Neural crest cell (in vitro differentiated cells): ENCODE measurements around the gene DDX39B. TPM values are rescaled to one million over a fixed set of nuclear protein-coding genes. Genes with fewer than 3 reads are reported as not detected.
"Not testable (repeated sequence)": the region's sequence is repeated elsewhere in the genome, so short reads cannot be mapped to it uniquely, and the experiment has no call there.

ENCODE experiments used
- DNase-seq: peaks from one replicate; pipeline ENCODE4 v3.0.0; 2021; ENCODE audit warnings: low read depth, mixed read lengths, low spot score
- H3K27ac Mint-ChIP-seq: one replicate; pipeline ENCODE4 v1.8.0; 2021; ENCODE audit warnings: mild to moderate bottlenecking, mixed read lengths; ENCODE audit not compliant: unreplicated experiment
- H3K27me3 Mint-ChIP-seq: 2 replicates; pipeline ENCODE4 v1.8.0; 2021; ENCODE audit warnings: low read depth, mild to moderate bottlenecking, mixed read lengths
- H3K36me3 Mint-ChIP-seq: 2 replicates; pipeline ENCODE4 v1.8.0; 2021; ENCODE audit warnings: low read depth, mild to moderate bottlenecking, mixed read lengths
- H3K4me1 Mint-ChIP-seq: 2 replicates; pipeline ENCODE4 v1.8.0; 2021; ENCODE audit warnings: mixed read lengths
- H3K4me3 Mint-ChIP-seq: one replicate; pipeline ENCODE4 v1.8.0; 2021; ENCODE audit warnings: mild to moderate bottlenecking, mixed read lengths
- H3K9me3 Mint-ChIP-seq: 2 replicates; pipeline ENCODE4 v1.8.0; 2021; ENCODE audit warnings: mixed read lengths
- CTCF ChIP-seq: fragments of 200-600 bp; sonication (generic); conservative IDR thresholded peaks from 2 replicates; pipeline ENCODE4 v1.5.0; 2021; ENCODE audit warnings: antibody characterized with exemption, mild to moderate bottlenecking
- total RNA-seq: library from RNA; stranded (reverse); gene quantifications from 2 replicates; pipeline ENCODE4 v1.2.1, GENCODE V29; 2021

DDX39B gene
- total RNA-seq, 1 donor from 2014 or later, result 881 TPM

GRCh38 chr6:31525932-31526591 lies 15.7 kb downstream of the DDX39B start:
- Mint-ChIP-seq H3K27me3 (peaks cover 21% of the 10 kb centered on the region), H3K4me1 (peaks cover 5% of the 10 kb centered on the region), H3K4me3 (peak overlapping the region; percentile 6), H3K9me3 (no peaks in the 10 kb centered on the region), H3K27ac (no peak overlapping the region), H3K36me3 (peaks cover 14% of the 10 kb centered on the region)
- TF ChIP-seq CTCF, result no peak
- DNase-seq, result no peak

GRCh38 chr6:31525553-31525931 lies 16.3 kb downstream of the DDX39B start:
- DNase-seq, result no peak
- Mint-ChIP-seq H3K27me3 (peaks cover 24% of the 10 kb centered on the region), H3K4me1 (peaks cover 5% of the 10 kb centered on the region), H3K9me3 (no peaks in the 10 kb centered on the region), H3K36me3 (peaks cover 9% of the 10 kb centered on the region), H3K4me3 (peak overlapping the region; percentile 6), H3K27ac (no peak overlapping the region)
- no peak for TF ChIP-seq CTCF

GRCh38 chr6:31521835-31522234 lies 20.0 kb downstream of the DDX39B start:
- Mint-ChIP-seq H3K4me1 (no peaks in the 10 kb centered on the region), H3K9me3 (no peaks in the 10 kb centered on the region), H3K36me3 (no peaks in the 10 kb centered on the region), H3K27ac (no peak overlapping the region), H3K4me3 (no peak overlapping the region), H3K27me3 (peaks cover 33% of the 10 kb centered on the region)
- DNase-seq, result no peak
- TF ChIP-seq CTCF, result no peak

- no peak overlapping the region for H3K4me3 Mint-ChIP-seq
- DNase-seq, result no peak
- H3K27me3 Mint-ChIP-seq, result peaks cover 48% of the 10 kb centered on the region
- H3K36me3 Mint-ChIP-seq, result no peaks in the 10 kb centered on the region
- H3K27ac Mint-ChIP-seq, result no peak overlapping the region
- no peaks in the 10 kb centered on the region for H3K4me1 Mint-ChIP-seq
- no peaks in the 10 kb centered on the region for H3K9me3 Mint-ChIP-seq
- TF ChIP-seq CTCF, result no peak
Observed at GRCh38 chr6:31513456-31514165, 28.2 kb downstream of the DDX39B start.

GRCh38 chr6:31510007-31510406 lies 31.8 kb downstream of the DDX39B start:
- Mint-ChIP-seq H3K4me3 (no peak overlapping the region), H3K27ac (no peak overlapping the region), H3K36me3 (no peaks in the 10 kb centered on the region)

GRCh38 chr6:31509036-31509435 lies 32.8 kb downstream of the DDX39B start:
- H3K36me3 Mint-ChIP-seq, H3K4me1 Mint-ChIP-seq, H3K4me3 Mint-ChIP-seq, H3K9me3 Mint-ChIP-seq, DNase-seq, H3K27ac Mint-ChIP-seq: not testable (repeated sequence)
- H3K27me3 Mint-ChIP-seq, result peaks cover 38% of the 10 kb centered on the region

More at GRCh38 chr6:31510007-31510406, 31.8 kb downstream of the DDX39B start:
- TF ChIP-seq CTCF, result no peak
- no peak for DNase-seq
- H3K4me1 Mint-ChIP-seq, result no peaks in the 10 kb centered on the region
- H3K27me3 Mint-ChIP-seq, result peaks cover 35% of the 10 kb centered on the region
- no peaks in the 10 kb centered on the region for H3K9me3 Mint-ChIP-seq
